Central memory CD4-positive, alpha-beta T cell (primary cell): Measurements from ENCODE around the gene ACSF3.

Experiments
- DNase-seq: peaks from one replicate; pipeline ENCODE4 v3.0.0; 2022

ACSF3 gene

GRCh38 chr16:89132194-89133005 lies 38.7 kb downstream of the ACSF3 start:
- DNase-seq: no peak

GRCh38 chr16:89133457-89134127 lies 39.9 kb downstream of the ACSF3 start:
- DNase-seq: no peak

GRCh38 chr16:89134269-89134668 lies 40.6 kb downstream of the ACSF3 start:
- no peak for DNase-seq

- no peak for DNase-seq
Measured at GRCh38 chr16:89135166-89135565, 41.5 kb downstream of the ACSF3 start.

DNA sequence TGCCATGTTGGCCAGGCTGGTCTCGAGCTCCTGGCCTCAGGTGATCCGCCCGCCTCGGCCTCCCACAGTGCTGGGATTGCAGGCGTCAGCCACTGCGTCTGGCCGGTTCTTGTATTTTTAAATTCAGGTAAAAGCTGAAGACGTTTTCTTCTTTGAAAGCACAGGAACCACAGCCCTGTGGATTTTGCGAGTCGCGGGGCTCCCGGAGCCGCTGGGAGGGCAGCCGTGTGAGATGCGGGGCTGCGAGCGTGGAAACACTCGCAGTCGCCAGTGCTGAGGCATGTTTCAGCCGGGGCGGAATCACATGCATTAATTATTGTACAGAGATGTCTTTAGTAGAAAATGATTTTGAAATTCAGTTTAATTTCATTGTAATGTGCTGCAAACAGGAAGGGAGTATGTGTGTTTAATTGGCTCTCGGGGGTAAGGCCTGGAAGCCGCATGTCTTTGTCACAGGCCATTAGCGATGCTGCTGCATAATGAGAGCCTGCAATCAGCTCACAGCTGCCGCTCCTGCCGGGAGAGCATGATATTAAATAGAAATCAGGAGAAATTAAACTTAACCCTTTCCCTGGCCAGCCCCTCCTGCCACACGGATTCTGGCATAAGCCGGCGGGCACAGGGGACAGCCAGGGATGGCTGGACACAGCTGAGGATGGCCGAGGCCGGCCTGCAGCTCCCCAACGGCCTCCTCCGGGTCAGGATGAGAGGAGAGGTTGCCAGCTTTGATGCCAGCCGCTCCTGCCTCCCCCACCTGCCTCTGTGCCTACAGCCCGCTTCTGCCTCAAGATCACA lies 42.5 kb downstream of the ACSF3 start:
- DNase-seq: no peak

DNA sequence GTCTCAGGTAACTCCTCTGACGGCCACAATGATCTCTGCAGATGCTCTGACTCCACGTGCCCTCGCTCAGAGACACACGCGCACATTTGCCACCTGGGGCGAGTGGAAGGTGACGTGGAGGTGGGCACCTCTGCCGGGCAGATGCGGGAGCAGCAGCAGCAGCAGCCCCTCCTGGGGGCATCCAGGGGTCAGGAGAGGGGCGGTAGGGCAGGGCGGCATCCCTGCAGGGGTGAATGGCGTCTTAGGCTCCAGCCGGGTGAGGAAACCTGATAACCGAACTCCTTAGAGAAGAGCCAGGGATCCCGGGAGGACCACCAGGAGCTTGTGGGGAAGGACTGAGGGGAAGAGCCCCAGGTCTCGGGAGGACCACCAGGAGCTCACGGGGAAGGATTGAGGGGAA lies 43.3 kb downstream of the ACSF3 start:
- no peak for DNase-seq

DNA sequence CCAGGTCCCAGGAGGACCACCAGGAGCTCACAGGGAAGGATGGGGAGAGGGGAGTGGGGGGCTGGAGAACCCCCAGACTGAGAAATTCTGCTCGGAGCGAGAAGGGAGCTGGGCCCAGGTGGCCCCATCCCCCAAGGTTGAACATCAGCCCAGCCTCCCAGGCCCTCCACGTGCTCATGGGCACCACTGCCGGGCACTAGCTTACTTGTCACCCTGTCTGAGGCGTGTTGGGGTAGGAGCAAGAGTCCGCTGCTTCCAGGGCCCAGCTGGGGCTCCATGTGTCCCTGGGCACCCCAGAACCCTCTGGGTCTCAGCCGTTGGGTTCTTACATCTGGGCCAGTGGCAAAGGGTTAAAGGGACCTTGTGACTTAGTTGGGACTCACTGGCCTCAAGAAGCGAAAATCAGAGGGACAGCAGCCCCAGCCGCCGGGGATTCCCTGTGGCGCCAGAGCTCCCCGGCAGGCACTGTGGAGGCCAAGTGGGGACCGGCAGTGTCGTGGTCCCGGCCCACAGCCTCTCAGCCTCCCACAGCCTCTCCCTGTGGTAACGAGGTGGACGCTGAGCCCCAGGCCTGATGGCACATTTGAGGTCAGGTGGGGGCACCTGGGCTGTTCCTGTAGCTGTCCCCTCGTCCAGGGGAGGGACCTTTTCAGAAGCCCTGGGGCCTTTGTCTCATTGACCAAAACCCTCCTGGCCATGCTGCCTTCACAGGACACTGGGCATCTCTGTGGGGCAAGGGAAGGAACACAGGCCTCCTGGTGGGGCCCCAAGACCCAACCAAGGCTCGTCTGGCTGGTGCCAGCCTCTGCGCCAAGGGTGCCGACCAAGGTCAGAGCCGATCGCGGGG lies 44.2 kb downstream of the ACSF3 start:
- DNase-seq: no peak

DNA sequence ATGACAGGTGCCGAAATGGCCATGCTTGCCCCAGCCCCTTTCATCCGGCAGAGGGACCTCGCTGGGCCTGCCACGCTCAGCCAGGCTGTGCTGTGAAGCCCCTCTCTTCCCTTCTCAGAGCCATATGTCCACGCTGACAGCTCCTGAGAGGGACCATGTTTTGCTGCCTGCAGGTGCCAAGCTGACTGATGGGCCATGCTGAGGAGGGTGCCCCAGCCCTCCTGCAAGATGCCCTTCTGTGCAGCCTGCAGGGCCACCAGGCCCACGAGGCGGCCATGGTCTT lies 44.8 kb downstream of the ACSF3 start:
- no peak for DNase-seq

DNA sequence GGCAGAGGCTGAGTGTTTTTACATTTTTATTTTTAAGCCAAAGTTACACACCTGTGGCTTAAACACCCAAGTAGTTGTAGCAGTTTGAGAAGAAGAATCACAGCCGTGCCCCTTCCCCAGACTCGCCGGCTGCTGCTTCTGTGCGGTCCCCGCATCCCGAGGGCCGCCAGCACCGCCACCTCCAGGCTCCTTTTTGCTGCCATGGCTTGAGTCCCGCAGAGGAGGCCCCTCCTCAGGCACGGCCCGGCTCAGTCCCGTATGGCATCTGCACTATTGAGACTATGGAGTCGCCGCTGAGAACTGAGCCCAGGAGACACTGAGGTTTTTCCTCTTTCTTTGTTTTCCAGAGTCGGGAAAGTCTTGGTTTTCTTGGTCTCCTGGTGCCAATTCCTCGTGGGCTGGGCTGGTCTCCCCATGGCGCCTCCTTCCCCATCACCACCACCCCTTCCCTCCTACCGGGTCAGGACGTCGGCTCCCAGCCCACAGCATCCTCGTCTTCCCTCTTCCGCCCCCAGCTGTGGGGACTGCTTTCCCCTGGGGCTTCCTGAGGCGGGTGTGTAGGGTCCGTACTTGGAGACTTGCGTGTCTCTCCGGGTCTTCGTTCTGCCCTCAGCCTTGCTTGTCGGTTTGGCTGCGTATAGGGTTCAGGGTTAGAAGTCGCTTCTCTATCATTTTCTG lies 45.3 kb downstream of the ACSF3 start:
- no peak for DNase-seq

DNA sequence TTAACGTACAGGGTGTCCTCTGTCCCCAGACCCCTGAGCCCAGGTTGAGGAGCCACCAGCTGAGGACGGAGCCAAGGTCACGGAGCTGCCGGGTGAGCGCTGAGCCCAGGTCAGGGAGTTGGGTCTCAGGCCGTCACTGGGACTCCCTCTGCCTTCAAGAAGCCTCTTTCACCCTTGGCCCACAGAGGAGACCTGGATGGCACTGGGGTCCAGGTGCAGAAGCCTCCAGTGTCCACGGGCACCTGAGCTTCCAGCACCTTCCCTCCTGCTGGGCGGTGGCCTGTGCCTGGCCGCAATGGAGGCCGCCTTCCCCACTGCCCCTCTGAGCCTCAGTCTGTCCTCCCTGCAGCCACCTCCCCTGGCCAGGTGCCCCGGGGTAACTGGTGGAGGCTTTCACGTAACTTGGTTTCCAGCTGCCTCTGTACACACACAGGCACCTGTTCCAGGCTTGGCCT lies 46.3 kb downstream of the ACSF3 start:
- no peak for DNase-seq

DNA sequence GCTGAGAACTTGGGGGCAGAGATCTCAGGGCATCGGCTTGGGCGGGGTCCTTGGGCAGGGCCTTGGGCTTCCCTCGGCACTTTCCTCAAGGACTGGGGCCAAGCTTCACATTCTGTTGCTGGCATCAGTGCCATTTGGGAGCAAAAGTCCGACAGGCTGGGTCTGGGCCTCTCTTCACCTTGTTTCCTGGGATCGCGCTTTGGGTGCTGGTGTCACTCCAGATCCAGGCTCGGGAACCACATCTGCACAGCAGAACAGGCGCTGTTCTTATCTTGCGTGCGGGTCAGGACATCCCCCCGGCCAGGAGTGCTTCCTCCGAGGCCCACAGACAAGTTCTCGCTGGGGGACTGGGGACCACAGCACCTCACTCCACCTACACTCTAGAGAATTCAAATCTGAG lies 46.7 kb downstream of the ACSF3 start:
- DNase-seq: no peak

- no peak for DNase-seq
Measured at GRCh38 chr16:89140981-89141883, 47.6 kb downstream of the ACSF3 start.

DNA sequence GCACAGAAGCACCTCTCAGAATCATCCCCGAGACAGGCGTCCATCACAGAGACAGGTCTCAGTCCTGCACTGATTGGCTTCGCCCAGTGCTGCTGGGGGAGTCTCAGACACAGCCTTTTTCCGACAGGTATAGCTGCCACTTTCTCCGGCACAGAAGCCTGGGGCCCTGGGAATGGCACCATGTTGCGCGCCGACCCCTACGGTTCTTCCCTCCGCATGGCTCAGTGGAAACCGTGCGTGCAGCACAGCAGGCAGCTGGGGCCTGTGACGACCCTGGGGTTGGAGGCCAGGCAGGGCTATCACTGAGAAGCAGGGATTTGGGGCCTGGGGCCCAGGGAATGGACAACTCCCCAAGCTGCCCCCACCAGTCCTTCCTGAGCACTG lies 48.2 kb downstream of the ACSF3 start:
- no peak for DNase-seq

DNA sequence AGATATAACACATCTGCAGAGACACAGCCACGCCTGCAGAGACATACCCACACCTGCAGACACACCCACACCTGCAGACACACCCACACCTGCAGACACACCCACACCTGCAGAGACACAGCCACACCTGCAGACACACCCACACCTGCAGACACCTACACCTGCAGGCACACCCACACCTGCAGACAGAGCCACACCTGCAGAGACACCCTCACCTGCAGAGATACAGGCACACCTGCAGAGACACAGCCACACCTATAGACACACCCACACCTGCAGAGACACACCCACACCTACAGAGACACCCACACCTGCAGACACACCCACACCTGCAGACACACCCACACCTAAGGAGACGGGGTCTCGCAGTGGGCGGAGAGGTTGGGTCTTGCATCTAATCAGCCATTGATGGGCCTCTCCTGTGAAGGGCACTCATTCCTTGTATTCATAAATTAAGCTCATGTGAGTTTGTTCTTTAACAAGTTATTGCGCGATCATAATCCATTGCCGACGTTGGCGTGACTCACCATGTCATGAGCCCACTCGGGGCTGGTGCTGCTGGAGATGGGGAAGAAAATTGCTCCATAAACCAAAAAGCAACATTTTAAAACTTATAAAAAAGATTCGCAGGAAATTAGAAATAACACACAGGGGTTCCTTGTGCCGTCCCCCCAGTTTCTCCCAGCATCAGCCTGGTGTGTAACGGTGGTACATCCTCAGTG lies 49.0 kb downstream of the ACSF3 start:
- no peak for DNase-seq

DNA sequence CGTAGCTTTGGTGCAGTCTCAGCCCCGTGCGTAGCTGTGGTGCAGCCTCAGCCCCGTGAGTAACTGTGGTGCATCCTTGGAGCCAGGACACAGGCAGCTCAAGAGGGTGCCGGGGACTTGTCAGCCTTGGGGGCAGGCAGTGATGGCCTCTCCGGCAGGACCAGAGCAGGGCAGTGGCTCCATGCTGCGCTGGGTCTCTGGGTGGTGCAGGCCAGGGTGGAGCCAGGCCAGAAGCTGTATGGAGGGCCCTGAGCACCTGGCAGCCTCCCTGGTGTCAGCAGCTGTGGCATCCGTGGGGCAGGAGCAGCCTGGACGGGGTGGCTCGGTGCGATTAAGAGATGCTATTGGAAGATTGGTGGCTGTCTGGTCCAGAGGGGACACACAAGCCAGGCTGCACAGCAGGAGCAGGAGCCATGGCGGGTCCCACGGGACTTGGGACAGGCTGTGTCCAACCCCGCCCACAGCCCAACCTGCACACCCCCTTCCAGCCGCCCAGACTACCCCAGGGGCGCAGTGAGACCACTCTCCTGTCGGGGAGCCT lies 49.6 kb downstream of the ACSF3 start:
- no peak for DNase-seq

DNA sequence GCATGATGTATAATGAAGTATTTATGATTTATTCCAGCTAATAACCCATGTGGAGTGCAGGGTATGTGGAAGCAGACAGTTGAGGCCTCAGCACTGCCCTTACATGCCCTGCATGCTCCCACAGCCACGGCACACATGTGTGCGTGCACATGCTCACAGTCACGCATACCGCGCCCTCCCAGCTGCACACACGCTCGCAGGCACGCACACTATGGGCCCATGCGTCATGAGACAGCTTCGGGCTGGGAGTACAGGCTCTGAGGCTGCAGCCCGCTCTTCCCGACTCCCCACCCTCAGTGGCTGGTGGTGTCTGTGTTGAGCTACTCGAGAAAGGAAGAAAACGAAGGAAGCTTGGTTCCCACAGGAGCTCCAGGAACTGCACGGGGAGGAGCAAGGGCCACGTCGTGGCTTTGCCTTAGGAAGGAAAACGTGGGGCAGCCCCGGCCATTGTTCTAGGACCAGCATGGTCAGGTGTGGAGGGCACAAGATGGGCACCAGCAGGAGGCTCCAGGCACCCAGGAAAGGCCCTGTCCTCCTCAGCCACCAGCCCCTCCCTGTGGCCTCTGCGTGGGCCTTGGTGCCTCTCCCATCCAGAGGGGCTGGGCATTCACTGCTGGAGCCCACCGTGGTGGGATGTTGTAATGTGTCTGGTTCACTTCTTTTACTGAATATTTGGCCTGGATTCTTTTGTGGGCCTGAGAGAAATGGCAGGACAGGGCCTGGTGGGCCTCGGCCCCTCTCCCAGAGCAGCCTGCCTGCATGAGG lies 50.4 kb downstream of the ACSF3 start:
- DNase-seq: no peak

- DNase-seq: no peak
Measured at GRCh38 chr16:89144681-89145080, 51.0 kb downstream of the ACSF3 start.

GRCh38 chr16:89145406-89146161 lies 51.9 kb downstream of the ACSF3 start:
- no peak for DNase-seq
